ENCODE results near the gene GHRHR. TPM values are rescaled to one million over a fixed set of nuclear protein-coding genes. Genes with fewer than 3 reads are reported as not detected.

Gene GHRHR
- total RNA-seq, 1 donor, result not detected

- no peak for DNase-seq (ENCODE audit: low read depth)
- no peak overlapping the region for H3K4me3 ChIP-seq (ENCODE audit: low read depth, low read length)
- TF ChIP-seq, protein P1, sequence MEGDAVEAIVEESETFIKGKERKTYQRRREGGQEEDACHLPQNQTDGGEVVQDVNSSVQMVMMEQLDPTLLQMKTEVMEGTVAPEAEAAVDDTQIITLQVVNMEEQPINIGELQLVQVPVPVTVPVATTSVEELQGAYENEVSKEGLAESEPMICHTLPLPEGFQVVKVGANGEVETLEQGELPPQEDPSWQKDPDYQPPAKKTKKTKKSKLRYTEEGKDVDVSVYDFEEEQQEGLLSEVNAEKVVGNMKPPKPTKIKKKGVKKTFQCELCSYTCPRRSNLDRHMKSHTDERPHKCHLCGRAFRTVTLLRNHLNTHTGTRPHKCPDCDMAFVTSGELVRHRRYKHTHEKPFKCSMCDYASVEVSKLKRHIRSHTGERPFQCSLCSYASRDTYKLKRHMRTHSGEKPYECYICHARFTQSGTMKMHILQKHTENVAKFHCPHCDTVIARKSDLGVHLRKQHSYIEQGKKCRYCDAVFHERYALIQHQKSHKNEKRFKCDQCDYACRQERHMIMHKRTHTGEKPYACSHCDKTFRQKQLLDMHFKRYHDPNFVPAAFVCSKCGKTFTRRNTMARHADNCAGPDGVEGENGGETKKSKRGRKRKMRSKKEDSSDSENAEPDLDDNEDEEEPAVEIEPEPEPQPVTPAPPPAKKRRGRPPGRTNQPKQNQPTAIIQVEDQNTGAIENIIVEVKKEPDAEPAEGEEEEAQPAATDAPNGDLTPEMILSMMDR (IDR thresholded peaks at IDR 0.05; ENCODE audit: insufficient read depth, low read depth, low read length), result no peak
Measured at GRCh38 chr7:30986738-30987137, 23.0 kb downstream of the GHRHR start.

DNA sequence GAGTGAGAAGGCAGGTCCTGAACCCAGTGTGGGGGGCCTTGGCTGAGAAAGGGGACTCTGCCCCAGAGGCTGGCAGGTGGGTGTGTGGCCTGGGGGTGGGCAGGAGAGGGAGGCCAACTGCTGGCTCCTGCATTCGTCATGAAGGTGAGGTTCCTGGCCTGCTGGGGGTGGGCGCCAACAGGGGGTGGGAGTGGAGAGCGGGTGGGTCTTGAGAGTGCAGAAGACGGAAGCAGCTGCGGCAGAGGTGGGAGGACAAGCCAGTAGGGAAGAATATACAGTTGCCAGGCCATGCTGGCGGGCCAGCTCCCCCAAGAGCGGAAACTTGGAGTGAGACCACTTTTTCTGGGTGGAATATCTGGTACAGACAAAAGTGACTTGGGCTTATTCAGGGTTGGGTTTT, 23.4 kb downstream of the GHRHR start:
- TF ChIP-seq, protein P1 (IDR thresholded peaks at IDR 0.05; ENCODE audit: insufficient read depth, low read depth, low read length), result no peak
- no peak for DNase-seq (ENCODE audit: low read depth)
- no peak overlapping the region for H3K4me3 ChIP-seq (ENCODE audit: low read depth, low read length)

DNA sequence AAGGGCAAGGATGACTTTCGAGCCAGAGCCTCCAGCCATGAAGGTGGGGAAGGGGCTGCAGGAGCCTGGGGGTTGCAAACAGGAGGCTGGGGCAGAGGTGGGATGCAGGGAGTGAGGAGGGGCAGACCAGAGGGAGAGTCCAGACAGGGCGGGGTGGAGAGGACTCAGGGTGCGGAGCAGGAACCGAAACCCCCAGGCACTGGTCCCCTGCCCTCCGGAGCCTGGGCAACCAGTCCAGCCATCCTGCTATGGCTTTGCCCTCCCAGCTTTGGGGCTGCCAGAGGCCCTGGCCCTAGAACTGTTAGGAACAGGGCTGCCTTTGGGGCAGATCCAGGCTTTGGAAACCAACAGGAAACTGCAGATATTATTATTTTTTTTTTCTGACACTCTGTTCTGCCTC, 24.2 kb downstream of the GHRHR start:
- TF ChIP-seq, protein P1 (IDR thresholded peaks at IDR 0.05; ENCODE audit: insufficient read depth, low read depth, low read length), result no peak
- no peak overlapping the region for H3K4me3 ChIP-seq (ENCODE audit: low read depth, low read length)
- no peak for DNase-seq (ENCODE audit: low read depth)

DNA sequence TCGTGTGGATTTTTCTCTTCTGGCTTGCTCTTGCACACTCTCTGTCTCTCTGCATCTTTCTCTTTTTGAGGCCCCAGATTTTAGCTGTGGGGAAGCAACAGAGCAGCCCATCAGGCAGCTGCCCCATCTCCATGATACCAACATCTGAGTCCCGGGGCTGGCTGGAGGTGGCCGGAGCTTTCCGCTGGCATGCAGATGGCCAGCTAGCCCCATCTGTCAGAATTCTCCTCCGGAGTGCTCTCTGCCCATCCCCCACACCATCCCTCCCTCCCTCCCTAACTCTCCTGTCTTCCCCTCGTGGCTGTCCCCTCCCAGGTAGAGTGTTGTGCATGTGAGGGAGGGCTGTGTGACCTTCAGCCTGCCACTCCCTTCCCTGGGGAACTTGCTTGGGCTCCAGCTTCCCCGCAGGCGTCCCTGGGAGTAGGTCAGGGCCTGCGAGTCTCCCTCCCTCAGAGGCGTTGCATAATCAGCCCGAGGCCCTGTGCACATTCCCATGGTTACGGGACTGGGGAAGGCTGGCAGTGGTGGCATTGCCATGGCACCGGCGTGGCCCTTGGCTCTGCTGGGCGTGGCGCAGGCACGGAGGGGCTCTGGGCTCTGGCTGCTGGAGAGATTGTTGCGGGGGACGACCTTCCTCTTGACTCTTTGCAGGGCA, 24.7 kb downstream of the GHRHR start:
- no peak overlapping the region for H3K4me3 ChIP-seq (ENCODE audit: low read depth, low read length)
- peak; percentile 37 for DNase-seq (ENCODE audit: low read depth)
- TF ChIP-seq, protein P1 (IDR thresholded peaks at IDR 0.05; ENCODE audit: insufficient read depth, low read depth, low read length), result no peak

DNA sequence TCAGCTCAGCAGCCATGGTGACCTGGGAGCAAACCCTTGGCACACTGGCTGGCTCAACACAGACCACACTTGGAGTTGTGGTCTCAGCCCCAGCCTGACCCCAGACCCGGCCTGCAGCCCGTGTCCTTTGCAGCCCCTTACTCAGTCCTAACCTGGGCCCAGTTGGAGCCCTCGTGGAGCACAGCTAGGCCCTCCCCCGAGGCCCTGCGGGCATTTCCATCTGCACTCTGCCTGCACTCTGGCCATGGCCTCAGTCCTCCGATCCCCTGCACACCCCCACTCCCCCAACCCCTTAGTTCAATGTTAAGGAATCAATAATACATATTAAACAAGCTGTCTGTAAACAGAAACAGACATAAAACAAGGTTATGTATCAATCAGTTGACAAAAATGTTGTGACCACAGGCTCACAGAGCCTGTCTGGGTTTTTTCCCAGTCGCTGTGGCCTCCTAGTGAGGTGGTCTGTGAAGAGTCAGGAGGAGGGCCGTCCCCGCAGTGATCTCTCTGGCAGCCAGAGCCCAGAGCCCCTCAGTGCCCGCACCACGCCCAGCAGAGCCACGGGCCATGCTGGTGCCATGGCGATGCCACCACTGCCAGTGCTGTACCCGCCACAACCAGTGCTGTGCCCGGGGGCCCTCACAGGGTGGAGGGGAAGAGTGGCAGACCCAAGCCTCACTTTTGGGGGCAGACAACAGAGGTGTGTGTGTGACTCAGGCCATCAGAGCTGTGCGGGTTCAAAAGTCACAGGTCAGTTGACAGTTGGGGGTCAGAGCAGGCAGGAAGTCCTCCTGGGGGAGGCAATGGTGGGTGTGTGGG, 25.5 kb downstream of the GHRHR start:
- TF ChIP-seq, protein P1 (IDR thresholded peaks at IDR 0.05; ENCODE audit: insufficient read depth, low read depth, low read length), result no peak

GRCh38 chr7:30989824-30990672, 26.3 kb downstream of the GHRHR start:
- TF ChIP-seq, protein P1 (IDR thresholded peaks at IDR 0.05; ENCODE audit: insufficient read depth, low read depth, low read length), result no peak
- H3K4me3 ChIP-seq (ENCODE audit: low read depth, low read length), result no peak overlapping the region
- DNase-seq (ENCODE audit: low read depth), result no peak

More for the DNA sequence above, 25.5 kb downstream of the GHRHR start:
- no peak overlapping the region for H3K4me3 ChIP-seq (ENCODE audit: low read depth, low read length)
- DNase-seq (ENCODE audit: low read depth), result no peak

Data from fibroblast of villous mesenchyme (primary cell).